Measurements from ENCODE around the gene C9orf43. TPM values are rescaled to one million over a fixed set of nuclear protein-coding genes. Genes with fewer than 3 reads are reported as not detected.
A peak's percentile ranks its signal among the peaks of the same experiment; 100 is the strongest.

The C9orf43 gene
- total and polyA plus RNA-seq, 2 experiments from 2014 or later: 0.63 to 1.1 TPM

DNA sequence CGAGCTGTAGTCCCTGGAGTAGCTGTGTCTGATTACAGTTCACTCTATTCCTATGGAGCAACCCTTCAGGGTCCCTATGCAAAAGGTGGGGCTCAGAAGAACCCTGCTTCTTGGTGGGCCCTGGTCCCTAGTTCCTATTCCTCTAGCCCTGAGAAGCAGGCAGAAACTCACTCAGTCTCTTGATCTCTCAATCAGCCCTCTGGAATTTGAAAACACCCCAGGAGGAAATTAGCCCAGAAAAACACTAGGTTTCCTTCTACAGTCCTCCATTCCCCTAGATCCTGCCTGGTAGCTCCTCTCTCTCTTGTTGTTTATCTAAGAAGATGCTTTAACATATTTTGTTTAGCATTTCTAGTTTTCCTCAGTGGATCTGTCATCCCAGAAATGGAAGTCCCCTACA lies 60.6 kb downstream of the C9orf43 start:
- H3K4me2 ChIP-seq: peak overlapping the region; percentile 53
- no peaks in the 10 kb centered on the region for H3K27me3 Mint-ChIP-seq (ENCODE audit: insufficient read depth, low read depth, poor library complexity)
- no peak overlapping the region for H3K27ac ChIP-seq (ENCODE audit: low read depth)
- H3K36me3 ChIP-seq (ENCODE audit: insufficient read depth): no peaks in the 10 kb centered on the region
- H3K4me1 ChIP-seq (ENCODE audit: insufficient read depth): peaks cover 6% of the 10 kb centered on the region
- H3K4me3 Mint-ChIP-seq: no peak overlapping the region
- H4K20me1 ChIP-seq (replicated peaks; ENCODE audit: insufficient read depth): no peaks in the 10 kb centered on the region
- no peaks in the 10 kb centered on the region for H3K27me3 ChIP-seq (ENCODE audit: insufficient read depth)
- 0 out of 3 replicates have a peak, but pooled peaks cover 3% of the 10 kb centered on the region for H3K9me3 Mint-ChIP-seq
- peak; percentile 24 for DNase-seq (ENCODE audit: low spot score)
- peak overlapping the region; percentile 24 for H3K27ac Mint-ChIP-seq
- TF ChIP-seq, protein P1, sequence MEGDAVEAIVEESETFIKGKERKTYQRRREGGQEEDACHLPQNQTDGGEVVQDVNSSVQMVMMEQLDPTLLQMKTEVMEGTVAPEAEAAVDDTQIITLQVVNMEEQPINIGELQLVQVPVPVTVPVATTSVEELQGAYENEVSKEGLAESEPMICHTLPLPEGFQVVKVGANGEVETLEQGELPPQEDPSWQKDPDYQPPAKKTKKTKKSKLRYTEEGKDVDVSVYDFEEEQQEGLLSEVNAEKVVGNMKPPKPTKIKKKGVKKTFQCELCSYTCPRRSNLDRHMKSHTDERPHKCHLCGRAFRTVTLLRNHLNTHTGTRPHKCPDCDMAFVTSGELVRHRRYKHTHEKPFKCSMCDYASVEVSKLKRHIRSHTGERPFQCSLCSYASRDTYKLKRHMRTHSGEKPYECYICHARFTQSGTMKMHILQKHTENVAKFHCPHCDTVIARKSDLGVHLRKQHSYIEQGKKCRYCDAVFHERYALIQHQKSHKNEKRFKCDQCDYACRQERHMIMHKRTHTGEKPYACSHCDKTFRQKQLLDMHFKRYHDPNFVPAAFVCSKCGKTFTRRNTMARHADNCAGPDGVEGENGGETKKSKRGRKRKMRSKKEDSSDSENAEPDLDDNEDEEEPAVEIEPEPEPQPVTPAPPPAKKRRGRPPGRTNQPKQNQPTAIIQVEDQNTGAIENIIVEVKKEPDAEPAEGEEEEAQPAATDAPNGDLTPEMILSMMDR (conservative IDR thresholded peaks at IDR 0.05; ENCODE audit: low read depth in 2 of 2): no peak
- H2AFZ ChIP-seq: peak overlapping the region; percentile 29
- ATAC-seq: peak; percentile 70
- peaks cover 4% of the 10 kb centered on the region for H3K4me1 Mint-ChIP-seq
- H3F3A ChIP-seq (replicated peaks; ENCODE audit: low read depth): no peaks in the 10 kb centered on the region
- no peaks in the 10 kb centered on the region for H3K79me2 ChIP-seq (replicated peaks; ENCODE audit: insufficient read depth)
- peaks cover 5% of the 10 kb centered on the region; the same call in 1 of the 3 replicates for H3K36me3 Mint-ChIP-seq (ENCODE audit: low read depth)
- no peak overlapping the region for H3K4me3 ChIP-seq
- no peaks in the 10 kb centered on the region for H3K9me2 ChIP-seq (ENCODE audit: insufficient read depth)

DNA sequence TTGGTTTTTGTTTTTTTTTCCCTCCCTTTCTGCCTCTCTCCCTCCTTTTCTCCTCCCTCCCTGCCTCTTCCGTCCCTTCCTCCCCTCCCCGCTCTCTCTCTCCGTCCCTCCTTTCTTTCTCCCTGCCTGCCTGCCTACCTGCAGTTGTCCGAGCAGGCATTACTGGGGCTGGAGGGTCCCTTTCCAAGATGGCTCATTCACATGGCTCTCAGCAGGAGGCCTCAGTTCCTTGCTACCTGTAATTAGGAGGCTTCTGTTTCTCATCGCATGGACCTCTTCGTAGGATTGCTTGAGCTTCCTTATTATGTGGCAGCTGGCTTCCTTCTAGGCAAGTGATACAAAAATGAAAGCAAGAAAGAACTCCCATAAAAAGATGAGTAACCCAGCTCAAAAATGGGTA lies 61.0 kb downstream of the C9orf43 start:
- no peaks in the 10 kb centered on the region for H3K79me2 ChIP-seq (replicated peaks; ENCODE audit: insufficient read depth)
- Mint-ChIP-seq H3K27ac (peak overlapping the region; percentile 24), H3K36me3 (ENCODE audit: low read depth) (peaks cover 5% of the 10 kb centered on the region; the same call in 1 of the 3 replicates), H3K4me1 (peaks cover 4% of the 10 kb centered on the region), H3K9me3 (0 out of 3 replicates have a peak, but pooled peaks cover 3% of the 10 kb centered on the region), H3K4me3 (no peak overlapping the region), H3K27me3 (ENCODE audit: insufficient read depth, low read depth, poor library complexity) (no peaks in the 10 kb centered on the region)
- H3K4me3 ChIP-seq: no peak overlapping the region
- H3K4me2 ChIP-seq: peak overlapping the region; percentile 53
- no peaks in the 10 kb centered on the region for H4K20me1 ChIP-seq (replicated peaks; ENCODE audit: insufficient read depth)
- H3K9me2 ChIP-seq (ENCODE audit: insufficient read depth): no peaks in the 10 kb centered on the region
- peaks cover 6% of the 10 kb centered on the region for H3K4me1 ChIP-seq (ENCODE audit: insufficient read depth)
- H3K27me3 ChIP-seq (ENCODE audit: insufficient read depth): no peaks in the 10 kb centered on the region
- H3F3A ChIP-seq (replicated peaks; ENCODE audit: low read depth): no peaks in the 10 kb centered on the region
- DNase-seq (ENCODE audit: low spot score) (peak; percentile 53), ATAC-seq (peak; percentile 92)
- H2AFZ ChIP-seq: peak overlapping the region; percentile 29
- no peaks in the 10 kb centered on the region for H3K36me3 ChIP-seq (ENCODE audit: insufficient read depth)
- H3K27ac ChIP-seq (ENCODE audit: low read depth): no peak overlapping the region
- TF ChIP-seq, protein P2, sequence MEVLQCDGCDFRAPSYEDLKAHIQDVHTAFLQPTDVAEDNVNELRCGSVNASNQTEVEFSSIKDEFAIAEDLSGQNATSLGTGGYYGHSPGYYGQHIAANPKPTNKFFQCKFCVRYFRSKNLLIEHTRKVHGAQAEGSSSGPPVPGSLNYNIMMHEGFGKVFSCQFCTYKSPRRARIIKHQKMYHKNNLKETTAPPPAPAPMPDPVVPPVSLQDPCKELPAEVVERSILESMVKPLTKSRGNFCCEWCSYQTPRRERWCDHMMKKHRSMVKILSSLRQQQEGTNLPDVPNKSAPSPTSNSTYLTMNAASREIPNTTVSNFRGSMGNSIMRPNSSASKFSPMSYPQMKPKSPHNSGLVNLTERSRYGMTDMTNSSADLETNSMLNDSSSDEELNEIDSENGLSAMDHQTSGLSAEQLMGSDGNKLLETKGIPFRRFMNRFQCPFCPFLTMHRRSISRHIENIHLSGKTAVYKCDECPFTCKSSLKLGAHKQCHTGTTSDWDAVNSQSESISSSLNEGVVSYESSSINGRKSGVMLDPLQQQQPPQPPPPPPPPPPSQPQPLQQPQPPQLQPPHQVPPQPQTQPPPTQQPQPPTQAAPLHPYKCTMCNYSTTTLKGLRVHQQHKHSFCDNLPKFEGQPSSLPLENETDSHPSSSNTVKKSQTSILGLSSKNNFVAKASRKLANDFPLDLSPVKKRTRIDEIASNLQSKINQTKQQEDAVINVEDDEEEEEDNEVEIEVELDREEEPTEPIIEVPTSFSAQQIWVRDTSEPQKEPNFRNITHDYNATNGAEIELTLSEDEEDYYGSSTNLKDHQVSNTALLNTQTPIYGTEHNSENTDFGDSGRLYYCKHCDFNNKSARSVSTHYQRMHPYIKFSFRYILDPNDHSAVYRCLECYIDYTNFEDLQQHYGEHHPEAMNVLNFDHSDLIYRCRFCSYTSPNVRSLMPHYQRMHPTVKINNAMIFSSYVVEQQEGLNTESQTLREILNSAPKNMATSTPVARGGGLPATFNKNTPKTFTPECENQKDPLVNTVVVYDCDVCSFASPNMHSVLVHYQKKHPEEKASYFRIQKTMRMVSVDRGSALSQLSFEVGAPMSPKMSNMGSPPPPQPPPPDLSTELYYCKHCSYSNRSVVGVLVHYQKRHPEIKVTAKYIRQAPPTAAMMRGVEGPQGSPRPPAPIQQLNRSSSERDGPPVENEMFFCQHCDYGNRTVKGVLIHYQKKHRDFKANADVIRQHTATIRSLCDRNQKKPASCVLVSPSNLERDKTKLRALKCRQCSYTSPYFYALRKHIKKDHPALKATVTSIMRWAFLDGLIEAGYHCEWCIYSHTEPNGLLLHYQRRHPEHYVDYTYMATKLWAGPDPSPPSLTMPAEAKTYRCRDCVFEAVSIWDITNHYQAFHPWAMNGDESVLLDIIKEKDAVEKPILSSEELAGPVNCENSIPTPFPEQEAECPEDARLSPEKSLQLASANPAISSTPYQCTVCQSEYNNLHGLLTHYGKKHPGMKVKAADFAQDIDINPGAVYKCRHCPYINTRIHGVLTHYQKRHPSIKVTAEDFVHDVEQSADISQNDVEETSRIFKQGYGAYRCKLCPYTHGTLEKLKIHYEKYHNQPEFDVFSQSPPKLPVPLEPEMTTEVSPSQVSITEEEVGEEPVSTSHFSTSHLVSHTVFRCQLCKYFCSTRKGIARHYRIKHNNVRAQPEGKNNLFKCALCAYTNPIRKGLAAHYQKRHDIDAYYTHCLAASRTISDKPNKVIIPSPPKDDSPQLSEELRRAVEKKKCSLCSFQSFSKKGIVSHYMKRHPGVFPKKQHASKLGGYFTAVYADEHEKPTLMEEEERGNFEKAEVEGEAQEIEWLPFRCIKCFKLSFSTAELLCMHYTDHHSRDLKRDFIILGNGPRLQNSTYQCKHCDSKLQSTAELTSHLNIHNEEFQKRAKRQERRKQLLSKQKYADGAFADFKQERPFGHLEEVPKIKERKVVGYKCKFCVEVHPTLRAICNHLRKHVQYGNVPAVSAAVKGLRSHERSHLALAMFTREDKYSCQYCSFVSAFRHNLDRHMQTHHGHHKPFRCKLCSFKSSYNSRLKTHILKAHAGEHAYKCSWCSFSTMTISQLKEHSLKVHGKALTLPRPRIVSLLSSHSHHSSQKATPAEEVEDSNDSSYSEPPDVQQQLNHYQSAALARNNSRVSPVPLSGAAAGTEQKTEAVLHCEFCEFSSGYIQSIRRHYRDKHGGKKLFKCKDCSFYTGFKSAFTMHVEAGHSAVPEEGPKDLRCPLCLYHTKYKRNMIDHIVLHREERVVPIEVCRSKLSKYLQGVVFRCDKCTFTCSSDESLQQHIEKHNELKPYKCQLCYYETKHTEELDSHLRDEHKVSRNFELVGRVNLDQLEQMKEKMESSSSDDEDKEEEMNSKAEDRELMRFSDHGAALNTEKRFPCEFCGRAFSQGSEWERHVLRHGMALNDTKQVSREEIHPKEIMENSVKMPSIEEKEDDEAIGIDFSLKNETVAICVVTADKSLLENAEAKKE (CRISPR knock-in tag; IDR thresholded peaks at IDR 0.05): no peak
- TF ChIP-seq CREB1 (CRISPR knock-in tag; IDR thresholded peaks at IDR 0.05; ENCODE audit: low read depth): no peak
- no peak for TF ChIP-seq POLR2AphosphoS5 (IDR thresholded peaks at IDR 0.05; ENCODE audit: low read depth)
- TF ChIP-seq ZNF331 (CRISPR knock-in tag; IDR thresholded peaks at IDR 0.05; ENCODE audit: low read depth): no peak
- TF ChIP-seq, protein P1 (conservative IDR thresholded peaks at IDR 0.05; ENCODE audit: low read depth in 2 of 2): no peak
- TF ChIP-seq EZH2 (IDR thresholded peaks at IDR 0.05; ENCODE audit: low read depth, unreplicated experiment): no peak
- TF ChIP-seq JUNB (IDR thresholded peaks at IDR 0.05; ENCODE audit: unreplicated experiment): no peak
